ENCODE data around the gene SRSF11.

Gene SRSF11

DNA sequence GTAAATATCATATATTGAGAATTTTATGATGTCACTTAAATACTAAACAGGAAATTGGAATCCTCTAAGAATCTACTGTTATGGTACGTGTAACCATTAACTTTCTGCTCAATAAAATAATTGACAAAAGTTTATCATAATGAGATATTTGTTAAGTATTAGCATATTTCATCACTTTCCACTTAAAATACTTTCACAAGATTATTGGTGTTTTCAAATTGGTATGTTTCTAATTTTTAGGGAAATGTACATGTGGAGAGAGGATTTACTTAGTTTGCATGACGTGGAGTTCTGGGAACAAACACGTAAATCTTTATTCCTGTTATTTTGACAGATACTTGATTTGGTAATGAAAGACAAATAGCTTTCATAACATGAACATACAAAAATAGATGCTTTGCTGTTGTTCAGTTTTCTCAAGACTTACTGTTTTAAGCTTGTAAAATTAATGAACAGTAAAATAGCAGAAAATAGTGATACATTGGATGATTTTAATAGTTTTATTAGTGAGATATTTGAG is 1.6 kb downstream of the SRSF11 start:
- no peak for DNase-seq (ENCODE audit: low read depth)

DNA sequence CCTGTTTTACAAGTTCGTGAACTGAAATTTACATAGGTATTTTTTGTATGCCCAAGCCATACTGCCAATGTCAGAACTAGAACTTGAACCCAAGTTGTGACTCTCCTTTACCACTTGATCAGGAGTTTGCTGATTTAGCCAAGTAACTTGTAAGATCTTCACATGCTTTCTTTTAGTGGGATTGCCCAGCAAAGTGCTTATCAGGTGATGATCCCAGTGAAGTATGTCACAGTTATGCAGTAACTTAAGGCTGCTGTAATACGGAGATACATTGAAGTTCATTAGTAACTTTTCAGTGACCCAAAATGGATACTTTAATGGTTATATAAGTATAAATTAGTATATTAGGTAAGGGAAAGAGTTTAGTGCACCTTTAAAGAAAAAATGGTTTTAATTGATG is 3.8 kb downstream of the SRSF11 start:
- no peak for DNase-seq (ENCODE audit: low read depth)

- DNase-seq (ENCODE audit: low read depth) = no peak
These were observed 6.3 kb downstream of the SRSF11 start for GRCh38 chr1:70227439-70227838.

DNA sequence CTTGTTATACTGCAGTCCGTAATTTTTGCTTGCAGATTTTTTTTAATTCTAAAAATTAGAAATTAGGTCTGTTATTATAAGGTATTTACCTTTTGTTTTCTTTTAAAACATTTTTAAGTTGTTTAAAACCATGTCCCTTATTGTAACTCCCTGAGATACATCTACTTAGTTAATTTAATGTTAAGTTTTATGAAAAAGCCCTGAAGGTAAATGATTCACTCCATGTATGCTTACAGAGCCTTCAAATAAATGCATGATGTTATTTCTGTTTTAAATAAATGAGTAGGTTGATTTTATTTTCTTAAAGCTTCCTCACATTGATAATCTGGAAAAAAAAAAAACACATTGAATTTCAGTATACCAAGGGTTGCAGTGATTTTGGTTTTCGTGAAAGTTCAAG is 7.5 kb downstream of the SRSF11 start:
- DNase-seq (ENCODE audit: low read depth) = no peak

- no peak for DNase-seq (ENCODE audit: low read depth)
These were observed 10.3 kb downstream of the SRSF11 start for GRCh38 chr1:70231475-70231874.

GRCh38 chr1:70234733-70235132 is 13.6 kb downstream of the SRSF11 start:
- DNase-seq (ENCODE audit: low read depth) = no peak

GRCh38 chr1:70239940-70240339 is 18.8 kb downstream of the SRSF11 start:
- no peak for DNase-seq (ENCODE audit: low read depth)

DNA sequence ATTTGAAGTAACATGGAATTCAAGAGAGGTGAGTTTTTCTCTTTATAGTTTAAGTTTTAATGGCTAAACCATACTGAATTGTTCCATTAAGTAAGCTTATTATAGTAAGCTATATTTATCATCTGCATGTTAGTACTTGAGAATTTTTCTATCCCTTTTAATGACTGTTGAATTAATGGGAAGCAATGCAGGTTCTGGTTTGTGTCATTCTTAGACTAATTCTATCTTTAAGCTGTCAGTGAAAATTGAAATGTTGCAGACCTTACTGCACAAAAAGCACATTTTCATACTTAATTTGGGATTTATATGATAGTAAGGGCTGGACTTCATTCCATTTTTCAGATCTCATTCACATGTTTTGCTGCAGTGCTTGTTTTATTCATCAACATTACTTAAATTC is 25.9 kb downstream of the SRSF11 start:
- no peak for DNase-seq (ENCODE audit: low read depth)

DNA sequence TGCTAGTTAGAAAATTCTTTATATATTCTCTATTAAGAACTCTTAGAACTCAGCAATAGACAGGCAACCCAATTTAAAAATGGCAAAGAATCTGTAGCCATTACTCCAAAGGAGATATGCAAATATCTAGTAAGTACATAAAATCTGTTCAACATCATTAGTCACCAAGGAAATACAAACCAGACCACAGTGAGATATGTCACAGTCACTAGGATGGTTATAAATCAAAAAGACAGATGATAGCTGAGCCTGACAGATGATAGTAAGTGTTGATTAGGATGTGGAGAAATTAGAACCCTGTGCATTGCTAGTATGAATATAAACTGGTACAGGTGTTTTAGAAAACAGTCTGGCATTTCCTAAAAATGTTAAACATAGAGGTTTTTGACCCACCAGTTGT is 26.6 kb downstream of the SRSF11 start:
- DNase-seq (ENCODE audit: low read depth) = no peak

DNA sequence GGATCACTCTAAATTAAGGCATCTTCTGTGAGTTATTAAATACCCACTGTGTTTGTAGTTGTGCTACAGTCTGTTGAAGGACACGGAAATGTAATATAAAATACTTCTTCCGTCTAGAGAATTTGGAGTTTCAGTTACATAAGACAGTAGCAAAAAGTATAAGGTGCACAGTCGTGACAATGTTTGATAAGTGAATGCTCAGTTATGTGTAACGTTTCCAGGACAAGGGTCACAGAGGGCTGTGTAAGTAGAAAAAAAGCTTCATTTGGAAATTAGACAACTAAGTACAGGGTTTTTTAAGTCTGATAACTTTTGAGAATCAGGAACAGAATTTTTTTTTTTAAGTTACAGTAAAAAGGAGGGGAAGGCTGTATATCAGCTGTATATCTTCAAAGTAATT is 27.5 kb downstream of the SRSF11 start:
- no peak for DNase-seq (ENCODE audit: low read depth)

- DNase-seq (ENCODE audit: low read depth) = no peak
These were observed 35.5 kb downstream of the SRSF11 start for GRCh38 chr1:70256664-70257063.

DNA sequence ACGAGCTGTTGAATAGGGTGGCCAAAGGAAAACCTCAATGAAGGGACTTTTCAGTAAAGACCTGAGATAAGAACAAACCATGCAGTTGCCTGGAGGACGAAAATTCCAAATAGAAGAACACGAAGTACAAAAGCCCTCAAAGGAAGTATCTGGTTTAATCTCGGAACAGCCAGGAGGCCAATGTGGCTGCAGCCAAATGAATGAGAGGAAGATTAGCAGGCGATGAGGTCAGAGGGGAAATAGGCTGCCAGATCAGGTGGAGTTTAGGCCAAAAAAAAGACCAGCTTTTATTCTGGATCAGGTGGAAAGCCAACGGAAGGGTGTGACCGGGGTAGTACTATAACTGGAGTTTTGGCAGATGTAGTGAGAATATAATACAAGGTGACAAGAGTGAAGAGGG is 43.7 kb downstream of the SRSF11 start:
- no peak for DNase-seq (ENCODE audit: low read depth)

DNA sequence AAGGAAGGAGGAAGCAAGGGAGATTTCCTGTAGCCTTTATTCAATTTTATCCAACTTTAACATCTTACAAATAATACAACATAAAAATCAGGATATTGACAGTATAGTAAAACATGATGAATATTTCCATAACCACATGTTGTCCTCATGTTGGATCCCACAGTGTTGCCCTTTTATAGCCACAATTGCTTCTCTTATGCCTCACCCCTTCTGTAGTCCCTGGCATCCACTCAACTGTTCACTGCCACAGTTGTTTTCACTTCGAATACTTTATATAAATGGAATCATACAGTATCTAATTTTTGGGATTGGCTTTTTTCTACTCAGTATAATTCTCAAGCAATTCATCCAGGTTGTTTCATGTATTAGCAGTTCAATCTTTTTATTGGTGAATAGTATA is 44.8 kb downstream of the SRSF11 start:
- no peak for DNase-seq (ENCODE audit: low read depth)

GRCh38 chr1:70277875-70278274 is 56.7 kb downstream of the SRSF11 start:
- no peak for DNase-seq (ENCODE audit: low read depth)

- no peak for DNase-seq (ENCODE audit: low read depth)
These were observed 57.5 kb downstream of the SRSF11 start for GRCh38 chr1:70278710-70279109.

GRCh38 chr1:70284366-70284765 is 63.2 kb downstream of the SRSF11 start:
- no peak for DNase-seq (ENCODE audit: low read depth)

DNA sequence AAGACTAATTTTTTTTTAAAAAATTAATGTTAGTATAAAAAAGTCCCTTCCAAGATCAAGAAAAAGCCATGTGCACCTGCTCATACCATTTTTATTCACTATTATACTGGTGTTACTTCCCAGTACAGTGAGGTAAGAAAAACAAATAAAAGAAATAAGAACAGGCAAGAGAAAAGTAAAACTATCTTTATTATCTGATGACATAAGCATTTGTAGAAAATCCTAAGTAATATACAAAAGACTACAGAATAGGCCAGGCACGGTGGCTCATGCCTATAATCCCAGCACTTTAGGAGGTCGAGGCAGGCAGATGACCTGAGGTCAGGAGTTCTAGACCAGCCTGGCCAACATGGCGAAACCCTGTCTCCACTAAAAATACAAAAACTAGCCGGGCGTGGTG is 65.3 kb downstream of the SRSF11 start:
- DNase-seq (ENCODE audit: low read depth) = no peak

DNA sequence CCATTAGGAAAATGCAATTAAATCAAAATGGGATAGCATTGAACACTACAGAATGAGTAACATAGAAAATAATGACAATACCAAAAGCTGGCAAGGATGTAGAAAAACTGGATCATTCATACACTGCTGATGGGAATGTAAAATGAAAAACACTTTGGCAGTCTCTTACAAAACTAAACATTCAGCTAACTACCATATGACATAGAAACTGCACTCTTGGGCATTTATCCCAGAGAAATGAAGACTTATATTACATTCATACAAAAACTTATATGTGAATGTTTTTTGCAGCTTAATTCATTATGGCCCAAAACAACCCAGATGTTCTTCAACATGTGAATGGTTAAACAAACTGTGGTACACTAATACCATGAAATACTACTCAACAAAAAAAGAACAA is 67.0 kb downstream of the SRSF11 start:
- DNase-seq (ENCODE audit: low read depth) = no peak

DNA sequence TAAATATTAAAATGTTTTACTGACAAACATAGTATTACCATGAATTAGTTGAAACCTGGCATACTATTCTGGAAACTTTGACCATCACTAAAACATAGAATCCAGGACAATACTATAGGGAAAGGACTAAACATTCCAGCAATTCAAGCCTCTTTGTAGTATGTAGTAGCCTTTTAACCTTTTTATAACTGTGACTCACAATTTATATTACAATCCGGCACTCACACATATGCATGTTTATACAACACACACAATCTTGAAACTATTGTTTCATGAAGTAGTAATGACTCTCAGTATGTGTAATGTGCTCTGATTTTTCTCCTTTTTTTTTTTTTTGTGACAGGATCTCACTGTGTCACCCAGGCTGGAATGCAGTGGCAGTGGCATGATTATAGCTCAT is 69.0 kb downstream of the SRSF11 start:
- no peak for DNase-seq (ENCODE audit: low read depth)

GRCh38 chr1:70293186-70293843 is 72.1 kb downstream of the SRSF11 start:
- no peak for DNase-seq (ENCODE audit: low read depth)

- no peak for DNase-seq (ENCODE audit: low read depth)
These were observed 74.6 kb downstream of the SRSF11 start for GRCh38 chr1:70295749-70296148.

- DNase-seq (ENCODE audit: low read depth) = no peak
These were observed 78.3 kb downstream of the SRSF11 start for GRCh38 chr1:70299472-70299871.
